Lower leg skin (tissue), 4 donors: Measurements from ENCODE around the gene LAMC3. TPM values are rescaled to one million over a fixed set of nuclear protein-coding genes. Genes with fewer than 3 reads are reported as not detected.

Source experiments
- DNase-seq, 2 donors: peaks; one replicate each; pipeline ENCODE4 v3.0.0-alpha.2; 2019; ENCODE audit warnings: low spot score in 2 of 2
- H3K4me3 ChIP-seq: fragments of 200-600 bp; sonication (generic); 2 replicates; pipeline ENCODE4 v1.5.1; 2017; ENCODE audit warnings: mild to moderate bottlenecking, low read depth; ENCODE audit not compliant: poor library complexity, severe bottlenecking
- CTCF ChIP-seq, 3 donors: fragments of 450-650 bp; IDR thresholded peaks; one replicate each; pipeline ENCODE4 v1.5.1; 2016; ENCODE audit warnings: antibody characterized with exemption in 3 of 3, mild to moderate bottlenecking in 3 of 3, moderate library complexity in 2 of 3
- POLR2A ChIP-seq, 2 donors: fragments of 450-650 bp; IDR thresholded peaks; one replicate each; pipeline ENCODE4 v1.6.1; 2016 to 2017; ENCODE audit warnings: antibody characterized with exemption in 2 of 2, mild to moderate bottlenecking in 1 of 2, moderate library complexity in 1 of 2
- whole genome bisulfite sequencing, 2 donors: methylation state at CpG; one replicate each; pipeline ENCODE4 v1.1.5; 2018; 5-methylcytosine and 5-hydroxymethylcytosine counted together
- intact Hi-C: fragments of 100-400 bp; cut with DNase I; formaldehyde crosslinking; loops from one replicate; pipeline ENCODE4 v1.15.0; 2023; ENCODE audit warnings: low total_unique reads
- total RNA-seq, 4 donors: library from RNA; depleted of rRNA; stranded (reverse); fragments of >200 nt; gene quantifications; one replicate each; pipeline ENCODE4 v1.1.0, GENCODE V29; 2016

LAMC3 gene
- total RNA-seq, 4 donors from 2014 or later: 9.1 to 23.0 (median 11.2) TPM

- H3K4me3 ChIP-seq: no peak overlapping the region
- DNase-seq: no peak
- 74 to 78% methylated on average over 9 of the region's 9 CpGs for WGBS, 2 donors
- intact Hi-C loops: no loop called here
- TF ChIP-seq CTCF (IDR thresholded peaks at IDR 0.05) (no peak), POLR2A (IDR thresholded peaks at IDR 0.05) (no peak)
Observed at GRCh38 chr9:130988905-130989304, 20.1 kb upstream of the LAMC3 start.

- DNase-seq: no peak
- 82 to 84% methylated on average over 18 of the region's 18 CpGs for WGBS, 2 donors
- intact Hi-C loops: no loop called here
- H3K4me3 ChIP-seq: no peak overlapping the region
- TF ChIP-seq CTCF (IDR thresholded peaks at IDR 0.05) (no peak), POLR2A (IDR thresholded peaks at IDR 0.05) (no peak)
Observed at GRCh38 chr9:130989391-130989790, 19.6 kb upstream of the LAMC3 start.

- no peak overlapping the region for H3K4me3 ChIP-seq
- WGBS, 2 donors: 71 to 87% methylated on average over 5 to 22 of the region's 22 CpGs
- no peak for DNase-seq
- intact Hi-C loops: no loop called here
- TF ChIP-seq CTCF (IDR thresholded peaks at IDR 0.05): no peak
- TF ChIP-seq POLR2A (IDR thresholded peaks at IDR 0.05): no peak
Observed at GRCh38 chr9:130989891-130990290, 19.1 kb upstream of the LAMC3 start.

GRCh38 chr9:130990306-130990977 lies 18.5 kb upstream of the LAMC3 start:
- 50 to 56% methylated on average over 23 of the region's 23 CpGs for WGBS, 2 donors
- intact Hi-C loops: no loop called here
- DNase-seq: no peak
- H3K4me3 ChIP-seq: no peak overlapping the region
- no peak for TF ChIP-seq CTCF (IDR thresholded peaks at IDR 0.05)

- TF ChIP-seq POLR2A (IDR thresholded peaks at IDR 0.05) (no peak), CTCF (IDR thresholded peaks at IDR 0.05) (no peak)
- H3K4me3 ChIP-seq: no peak overlapping the region
- 46 to 52% methylated on average over 26 of the region's 26 CpGs for WGBS, 2 donors
- intact Hi-C loops: no loop called here
- no peak for DNase-seq
Observed at GRCh38 chr9:130990978-130991777, 17.8 kb upstream of the LAMC3 start.
